Measurements from ENCODE around the gene PCDHGA10.
A peak's percentile ranks its signal among the peaks of the same experiment; 100 is the strongest.
"Not testable (repeated sequence)": the region's sequence is repeated elsewhere in the genome, so short reads cannot be mapped to it uniquely, and the experiment has no call there.

Gene PCDHGA10

GRCh38 chr5:141420855-141421488 lies 8.2 kb downstream of the PCDHGA10 start, which contains the start of gene PCDHGA11:
Gene PCDHGA11 (plus strand): TSS chr5:141421051. CDS start chr5:141421228, 177 bp downstream.
- peak in 1 of 2 experiments; percentile 50 for DNase-seq (ENCODE audit: low read depth in 2 of 2)

GRCh38 chr5:141421489-141421855 lies 8.7 kb downstream of the PCDHGA10 start:
- DNase-seq (ENCODE audit: low read depth in 2 of 2), result no peak

- no peak for DNase-seq (ENCODE audit: low read depth in 2 of 2)
Measured at GRCh38 chr5:141422742-141423291, 10.0 kb downstream of the PCDHGA10 start.

GRCh38 chr5:141427783-141428426 lies 15.1 kb downstream of the PCDHGA10 start:
- no peak for DNase-seq (ENCODE audit: low read depth in 2 of 2)

GRCh38 chr5:141430332-141431113 lies 17.7 kb downstream of the PCDHGA10 start, which contains the start of gene PCDHGA12:
Gene PCDHGA12 (plus strand): TSS chr5:141430507. CDS start chr5:141430760, 253 bp downstream.
- DNase-seq (ENCODE audit: low read depth in 2 of 2), result no peak

- no peak for DNase-seq (ENCODE audit: low read depth in 2 of 2)
Measured at GRCh38 chr5:141431286-141431685, 18.5 kb downstream of the PCDHGA10 start.

- not testable (repeated sequence) for DNase-seq (ENCODE audit: low read depth in 2 of 2)
Measured at GRCh38 chr5:141432308-141432707, 19.5 kb downstream of the PCDHGA10 start.

GRCh38 chr5:141432726-141433125 lies 19.9 kb downstream of the PCDHGA10 start:
- DNase-seq (ENCODE audit: low read depth in 2 of 2), result not testable (repeated sequence)

- no peak for DNase-seq (ENCODE audit: low read depth in 2 of 2)
Measured at GRCh38 chr5:141434006-141434405, 21.2 kb downstream of the PCDHGA10 start.

- DNase-seq (ENCODE audit: low read depth in 2 of 2), result no peak
Measured at GRCh38 chr5:141437221-141437620, 24.4 kb downstream of the PCDHGA10 start.

- DNase-seq (ENCODE audit: low read depth in 2 of 2), result no peak
Measured at GRCh38 chr5:141439411-141440141, 26.8 kb downstream of the PCDHGA10 start.

- DNase-seq (ENCODE audit: low read depth in 2 of 2), result no peak
Measured at GRCh38 chr5:141440341-141440740, 27.6 kb downstream of the PCDHGA10 start.

GRCh38 chr5:141441571-141442170 lies 28.9 kb downstream of the PCDHGA10 start:
- no peak for DNase-seq (ENCODE audit: low read depth in 2 of 2)

- DNase-seq (ENCODE audit: low read depth in 2 of 2), result no peak
Measured at GRCh38 chr5:141465351-141465750, 52.6 kb downstream of the PCDHGA10 start.
